Measurements from ENCODE around the gene TMEM151B. TPM values are rescaled to one million over a fixed set of nuclear protein-coding genes. Genes with fewer than 3 reads are reported as not detected.

Gene TMEM151B
- total RNA-seq, 6 donors from 2014 or later = not detected

GRCh38 chr6:44300292-44300823 is 30.1 kb downstream of the TMEM151B start:
- TF ChIP-seq POLR2AphosphoS5 (IDR thresholded peaks at IDR 0.05) = no peak
- no peak for TF ChIP-seq POLR2A (IDR thresholded peaks at IDR 0.05)
- TF ChIP-seq, protein P1, sequence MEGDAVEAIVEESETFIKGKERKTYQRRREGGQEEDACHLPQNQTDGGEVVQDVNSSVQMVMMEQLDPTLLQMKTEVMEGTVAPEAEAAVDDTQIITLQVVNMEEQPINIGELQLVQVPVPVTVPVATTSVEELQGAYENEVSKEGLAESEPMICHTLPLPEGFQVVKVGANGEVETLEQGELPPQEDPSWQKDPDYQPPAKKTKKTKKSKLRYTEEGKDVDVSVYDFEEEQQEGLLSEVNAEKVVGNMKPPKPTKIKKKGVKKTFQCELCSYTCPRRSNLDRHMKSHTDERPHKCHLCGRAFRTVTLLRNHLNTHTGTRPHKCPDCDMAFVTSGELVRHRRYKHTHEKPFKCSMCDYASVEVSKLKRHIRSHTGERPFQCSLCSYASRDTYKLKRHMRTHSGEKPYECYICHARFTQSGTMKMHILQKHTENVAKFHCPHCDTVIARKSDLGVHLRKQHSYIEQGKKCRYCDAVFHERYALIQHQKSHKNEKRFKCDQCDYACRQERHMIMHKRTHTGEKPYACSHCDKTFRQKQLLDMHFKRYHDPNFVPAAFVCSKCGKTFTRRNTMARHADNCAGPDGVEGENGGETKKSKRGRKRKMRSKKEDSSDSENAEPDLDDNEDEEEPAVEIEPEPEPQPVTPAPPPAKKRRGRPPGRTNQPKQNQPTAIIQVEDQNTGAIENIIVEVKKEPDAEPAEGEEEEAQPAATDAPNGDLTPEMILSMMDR (IDR thresholded peaks at IDR 0.05) = no peak
- no peak for TF ChIP-seq EP300 (IDR thresholded peaks at IDR 0.05)
- no peak overlapping the region for H3K4me3 ChIP-seq
- peaks cover 10 to 18% (median 13%) of the 10 kb centered on the region in 4 donors for H3K4me1 ChIP-seq
- ATAC-seq (ENCODE audit: low FRiP score in 2 of 2) = no peak
- no peak overlapping the region for H3K27ac ChIP-seq
- no peak for DNase-seq
- H3K36me3 ChIP-seq = peaks cover 9 to 54% (median 49%) of the 10 kb centered on the region in 4 donors
- H3K27me3 ChIP-seq = peaks cover 0 to 23% (median 14%) of the 10 kb centered on the region in 4 donors
- no peaks in the 10 kb centered on the region for H3K9me3 ChIP-seq
- WGBS, 2 donors = 42 to 86% methylated on average over 2 to 7 of the region's 7 CpGs

GRCh38 chr6:44301106-44301505 is 30.9 kb downstream of the TMEM151B start:
- H3K9me3 ChIP-seq = no peaks in the 10 kb centered on the region
- ATAC-seq (ENCODE audit: low FRiP score in 2 of 2) = no peak
- H3K4me1 ChIP-seq = peaks cover 10 to 18% (median 13%) of the 10 kb centered on the region in 4 donors
- WGBS, 2 donors = 88% methylated on average over 7 to 8 of the region's 8 CpGs
- TF ChIP-seq EP300 (IDR thresholded peaks at IDR 0.05) (no peak), POLR2A (IDR thresholded peaks at IDR 0.05) (no peak), POLR2AphosphoS5 (IDR thresholded peaks at IDR 0.05) (no peak)
- TF ChIP-seq, protein P1 (IDR thresholded peaks at IDR 0.05) = no peak
- no peak overlapping the region for H3K27ac ChIP-seq
- H3K27me3 ChIP-seq = peaks cover 0 to 19% (median 13%) of the 10 kb centered on the region in 4 donors
- H3K36me3 ChIP-seq = peaks cover 9 to 62% (median 55%) of the 10 kb centered on the region in 4 donors
- no peak for DNase-seq
- no peak overlapping the region for H3K4me3 ChIP-seq

- no peak for TF ChIP-seq EP300 (IDR thresholded peaks at IDR 0.05)
- TF ChIP-seq, protein P1 (IDR thresholded peaks at IDR 0.05) = no peak
- no peak for TF ChIP-seq POLR2A (IDR thresholded peaks at IDR 0.05)
- Histone ChIP-seq H3K9me3 (no peaks in the 10 kb centered on the region), H3K4me3 (no peak overlapping the region), H3K4me1 (peaks cover 9 to 14% (median 12%) of the 10 kb centered on the region in 4 donors), H3K27me3 (peaks cover 0 to 10% (median 9%) of the 10 kb centered on the region in 4 donors), H3K36me3 (peaks cover 14 to 70% (median 62%) of the 10 kb centered on the region in 4 donors), H3K27ac (no peak overlapping the region)
- no peak for ATAC-seq (ENCODE audit: low FRiP score in 2 of 2)
- 91% methylated on average over 9 to 14 of the region's 14 CpGs for WGBS, 2 donors
- no peak for DNase-seq
Measured at GRCh38 chr6:44301782-44302564, 31.7 kb downstream of the TMEM151B start.

DNA sequence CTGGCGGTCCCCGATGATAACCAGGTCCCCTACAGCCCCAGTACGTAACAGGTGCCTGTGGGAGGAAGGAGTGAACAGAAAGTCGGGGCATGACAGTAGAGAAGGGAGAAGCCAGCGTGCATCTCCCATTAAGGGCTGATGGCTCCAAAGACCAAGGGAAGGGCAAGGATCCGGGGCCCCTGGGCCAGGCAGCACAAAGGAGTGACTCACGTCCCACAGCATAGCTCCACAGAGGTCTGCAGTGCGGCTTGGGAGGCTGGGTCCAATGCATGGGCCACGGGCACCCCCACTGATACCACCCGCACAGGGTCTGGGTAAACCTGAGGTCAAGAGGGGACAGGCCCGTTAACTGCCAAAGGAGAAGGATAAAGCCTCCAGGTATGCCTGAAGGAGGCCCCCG is 32.6 kb downstream of the TMEM151B start:
- Histone ChIP-seq H3K9me3 (no peaks in the 10 kb centered on the region), H3K4me1 (peaks cover 0 to 6% (median 4%) of the 10 kb centered on the region in 4 donors), H3K4me3 (no peak overlapping the region), H3K27ac (no peak overlapping the region), H3K27me3 (peaks cover 0 to 1% (median 0%) of the 10 kb centered on the region in 4 donors), H3K36me3 (peaks cover 14 to 78% (median 66%) of the 10 kb centered on the region in 4 donors)
- WGBS, 2 donors = 88 to 94% methylated on average over 9 of the region's 12 CpGs
- no peak for TF ChIP-seq POLR2AphosphoS5 (IDR thresholded peaks at IDR 0.05)
- no peak for TF ChIP-seq POLR2A (IDR thresholded peaks at IDR 0.05)
- TF ChIP-seq, protein P1 (IDR thresholded peaks at IDR 0.05) = no peak
- no peak for TF ChIP-seq EP300 (IDR thresholded peaks at IDR 0.05)
- ATAC-seq (ENCODE audit: low FRiP score in 2 of 2) = no peak
- DNase-seq = no peak

Measured in upper lobe of left lung (tissue), 6 donors.